ENCODE results near the gene OSM.
A peak's percentile ranks its signal among the peaks of the same experiment; 100 is the strongest.

Gene OSM

GRCh38 chr22:30285176-30285845, 18.7 kb upstream of the OSM start:
- no peak for DNase-seq (ENCODE audit: low read depth)

GRCh38 chr22:30284666-30285065, 18.0 kb upstream of the OSM start:
- no peak for DNase-seq (ENCODE audit: low read depth)

GRCh38 chr22:30284172-30284571, 17.5 kb upstream of the OSM start:
- DNase-seq (ENCODE audit: low read depth): no peak

GRCh38 chr22:30283342-30283741, 16.7 kb upstream of the OSM start:
- no peak for DNase-seq (ENCODE audit: low read depth)

- no peak for DNase-seq (ENCODE audit: low read depth)
Observed at GRCh38 chr22:30282616-30283046, 16.0 kb upstream of the OSM start.

GRCh38 chr22:30280505-30280904, 13.9 kb upstream of the OSM start:
- no peak for DNase-seq (ENCODE audit: low read depth)

- DNase-seq (ENCODE audit: low read depth): no peak
Observed at GRCh38 chr22:30279932-30280331, 13.3 kb upstream of the OSM start.

GRCh38 chr22:30279046-30279788, 12.6 kb upstream of the OSM start:
- DNase-seq (ENCODE audit: low read depth): no peak

GRCh38 chr22:30277547-30278344, 11.1 kb upstream of the OSM start:
- DNase-seq (ENCODE audit: low read depth): no peak

- no peak for DNase-seq (ENCODE audit: low read depth)
Observed at GRCh38 chr22:30276039-30276438, 9.4 kb upstream of the OSM start.

- DNase-seq (ENCODE audit: low read depth): no peak
Observed at GRCh38 chr22:30275625-30276024, 9.0 kb upstream of the OSM start.

GRCh38 chr22:30274437-30274812, 7.8 kb upstream of the OSM start:
- DNase-seq (ENCODE audit: low read depth): no peak

- no peak for DNase-seq (ENCODE audit: low read depth)
Observed at GRCh38 chr22:30273711-30274436, 7.2 kb upstream of the OSM start.

- no peak for DNase-seq (ENCODE audit: low read depth)
Observed at GRCh38 chr22:30272781-30273601, 6.3 kb upstream of the OSM start.

GRCh38 chr22:30270832-30271231, 4.2 kb upstream of the OSM start:
- DNase-seq (ENCODE audit: low read depth): no peak

- no peak for DNase-seq (ENCODE audit: low read depth)
Observed at GRCh38 chr22:30268331-30268730, 1.7 kb upstream of the OSM start.

GRCh38 chr22:30267382-30268302, 991 bp upstream of the OSM start:
- DNase-seq (ENCODE audit: low read depth): no peak

- peak; percentile 59 for DNase-seq (ENCODE audit: low read depth)
Observed at GRCh38 chr22:30265823-30266444, 717 bp downstream of the OSM start.

- DNase-seq (ENCODE audit: low read depth): no peak
Observed at GRCh38 chr22:30265131-30265720, 1.4 kb downstream of the OSM start.
